GM12878 (cell line): ENCODE data around the gene DUSP8. TPM values are rescaled to one million over a fixed set of nuclear protein-coding genes. Genes with fewer than 3 reads are reported as not detected.

Source experiments
- ATAC-seq: fragments of 200-7000 bp; cut with Tn5 transposase; 3 replicates; pipeline ENCODE4 v1.9.1; 2020; ENCODE audit warnings: mild to moderate bottlenecking, moderate library complexity
- BruUV-seq: library from RNA; stranded (reverse); fragments of 400-500 nt; replicated peaks from 2 replicates; lab custom pipeline; 2021; lab: Mats Ljungman, UMichigan
- CTCF ChIA-PET: fragments of 300-600 bp; sonication (Branson Sonifier 250); formaldehyde crosslinking; extraction: SDS; loops from one replicate; lab custom pipeline; 2021; ENCODE audit warnings: inconsistent platforms; lab: Yijun Ruan, JAX
- POLR2A ChIA-PET: fragments of 350-600 bp; formaldehyde crosslinking; extraction: SDS; loops from one replicate; lab custom pipeline; 2021; ENCODE audit warnings: inconsistent platforms; lab: Charles Lee
- RAD21 ChIA-PET: fragments of 300-600 bp; sonication (Branson Sonifier 250); formaldehyde crosslinking; loops from one replicate; lab custom pipeline; 2023; ENCODE audit warnings: antibody characterized with exemption; ENCODE audit not compliant: unreplicated experiment; lab: Charles Lee
- SMC1A ChIA-PET: fragments of 300-600 bp; sonication (Branson Sonifier 250); formaldehyde crosslinking; loops from one replicate; lab custom pipeline; 2023; ENCODE audit not compliant: unreplicated experiment, uncharacterized antibody; lab: Charles Lee
- DNase-seq: peaks from one replicate; pipeline ENCODE4 v3.0.0-alpha.2; 2011; ENCODE audit warnings: low read depth, low spot score
- FAIRE-seq: peaks from 3 replicates; lab custom pipeline; 2011; peaks lifted over from hg19 to GRCh38; lab: Jason Lieb, UNC
- H2AFZ ChIP-seq: 2 replicates; pipeline ENCODE4 v1.6.0; 2011; ENCODE audit warnings: low read depth, low read length, control low read depth; ENCODE audit not compliant: control insufficient read depth
- H3K27ac ChIP-seq: 2 replicates; pipeline ENCODE4 v1.5.1; 2011; ENCODE audit warnings: control low read depth; ENCODE audit not compliant: control insufficient read depth, insufficient read depth
- H3K27me3 ChIP-seq, 2 experiments: replicated peaks in 1 of 2; 2 replicates each; pipeline versions ENCODE4 v1.6.0 to v1.6.1; 2011; ENCODE audit warnings: low read length in 1 of 2; ENCODE audit not compliant: control insufficient read depth in 2 of 2, insufficient read depth in 2 of 2
- H3K36me3 ChIP-seq, 2 experiments: 2 replicates each; pipeline ENCODE4 v1.5.1; 2011; ENCODE audit warnings: low read length in 1 of 2; ENCODE audit not compliant: control insufficient read depth in 2 of 2, insufficient read depth in 2 of 2
- H3K4me1 ChIP-seq: 2 replicates; pipeline ENCODE4 v1.6.1; 2011; ENCODE audit warnings: mild to moderate bottlenecking, low read length, moderate library complexity, mixed read lengths; ENCODE audit not compliant: control insufficient read depth, insufficient read depth
- H3K4me2 ChIP-seq: 2 replicates; pipeline ENCODE4 v1.6.0; 2011; ENCODE audit warnings: control low read depth; ENCODE audit not compliant: control insufficient read depth, insufficient read depth
- H3K4me3 ChIP-seq: fragments of 200-600 bp; sonication (generic); 2 replicates; pipeline ENCODE4 v1.5.1; 2016
- H3K79me2 ChIP-seq: 2 replicates; pipeline ENCODE4 v1.6.0; 2011; ENCODE audit warnings: low read length; ENCODE audit not compliant: control insufficient read depth, insufficient read depth
- H3K9ac ChIP-seq: 2 replicates; pipeline ENCODE4 v1.8.0; 2011; ENCODE audit warnings: low read length, control low read depth, mixed read lengths; ENCODE audit not compliant: control insufficient read depth, insufficient read depth
- H3K9me3 ChIP-seq: replicated peaks from 3 replicates; pipeline ENCODE4 v1.5.1; 2011; ENCODE audit warnings: mild to moderate bottlenecking, low read length; ENCODE audit not compliant: control insufficient read depth, insufficient read depth
- H4K20me1 ChIP-seq: 2 replicates; pipeline ENCODE4 v1.6.0; 2011; ENCODE audit not compliant: control insufficient read depth, insufficient read depth
- CHD1 ChIP-seq: IDR thresholded peaks from 2 replicates; pipeline ENCODE4 v1.6.1; 2012; ENCODE audit warnings: low read depth, low read length, improper control_type of control experiment
- CREB1 ChIP-seq: IDR thresholded peaks from 2 replicates; pipeline ENCODE4 v1.6.1; 2012; ENCODE audit warnings: low read depth, mild to moderate bottlenecking, inconsistent platforms
- EED ChIP-seq: sonication (generic); IDR thresholded peaks from 2 replicates; pipeline ENCODE4 v1.6.1; 2016; ENCODE audit warnings: antibody characterized with exemption, low read depth
- HDAC6 ChIP-seq: fragments of 200-600 bp; sonication (generic); IDR thresholded peaks from one replicate; pipeline ENCODE4 v1.8.0; 2017; ENCODE audit warnings: antibody characterized with exemption; ENCODE audit not compliant: unreplicated experiment
- JUNB ChIP-seq: IDR thresholded peaks from 2 replicates; pipeline ENCODE4 v1.6.1; 2016; ENCODE audit warnings: antibody characterized with exemption, mild to moderate bottlenecking
- NFYA ChIP-seq: IDR thresholded peaks from 2 replicates; pipeline ENCODE4 v1.6.1; 2011; ENCODE audit warnings: low read depth, mild to moderate bottlenecking, low read length, improper control_type of control experiment, borderline replicate concordance
- POLR2A ChIP-seq: IDR thresholded peaks from 2 replicates; pipeline ENCODE4 v1.6.1; 2011; ENCODE audit warnings: low read depth, mild to moderate bottlenecking, low read length
- SIX5 ChIP-seq: IDR thresholded peaks from 2 replicates; pipeline ENCODE4 v1.6.1; 2011; ENCODE audit warnings: mild to moderate bottlenecking, low read depth, low read length, moderate library complexity; ENCODE audit not compliant: severe bottlenecking
- SMAD5 ChIP-seq: IDR thresholded peaks from 2 replicates; pipeline ENCODE4 v1.6.1; 2016; ENCODE audit warnings: antibody characterized with exemption, low read depth
- SUPT20H ChIP-seq: IDR thresholded peaks from 2 replicates; pipeline ENCODE4 v1.6.1; 2011; ENCODE audit warnings: low read depth, mild to moderate bottlenecking, low read length, moderate library complexity, borderline replicate concordance; ENCODE audit not compliant: control insufficient read depth
- SUZ12 ChIP-seq: fragments of 200-600 bp; sonication (generic); IDR thresholded peaks from one replicate; pipeline ENCODE4 v1.6.1; 2018; ENCODE audit warnings: antibody characterized with exemption, mild to moderate bottlenecking; ENCODE audit not compliant: unreplicated experiment
- WRNIP1 ChIP-seq: IDR thresholded peaks from 2 replicates; pipeline ENCODE4 v1.6.1; 2011; ENCODE audit warnings: low read depth, low read length, improper control_type of control experiment, borderline replicate concordance
- YBX1 ChIP-seq: fragments of 450-650 bp; IDR thresholded peaks from 2 replicates; pipeline ENCODE4 v1.6.1; 2016; ENCODE audit warnings: antibody characterized with exemption
- WGBS: methylation state at CpG from one replicate; pipeline ENCODE4 v1.1.6; 2016; ENCODE audit warnings: low lambda C conversion rate; ENCODE audit not compliant: insufficient replicate concordance, insufficient coverage; ENCODE audit errors: missing lambda C conversion rate; 5-methylcytosine and 5-hydroxymethylcytosine counted together
- in situ Hi-C: fragments of 300-500 bp; cut with MboI; formaldehyde crosslinking; loops from 9 replicates; pipeline ENCODE4 v1.14.3; 2018; ENCODE audit warnings: mixed read lengths
- intact Hi-C: fragments of 100-400 bp; cut with micrococcal nuclease; formaldehyde crosslinking; loops from one replicate; pipeline ENCODE4 v1.14.2; 2022; ENCODE audit not compliant: unreplicated experiment
- polyA plus RNA-seq, 11 experiments: library from polyadenylated mRNA; depleted of rRNA in 4 of 11; unstranded in 6 of 11; stranded (reverse) in 5 of 11; fragments of >200 nt; fragmentation: Nextera tagmentation in 4 of 11; fragmentation: Illumina TruSeq in 1 of 11; extraction: Ambion mirVana in 4 of 11; extraction: Trizol in 1 of 11; gene quantifications; 1 replicate in 1 of 11; 2 replicates in 10 of 11; pipeline versions ENCODE4 v1.2.1 to v1.2.3, GENCODE V29; 2011 to 2016; ENCODE audit warnings: inconsistent platforms in 2 of 11, missing spikeins in 2 of 11, low read depth in 1 of 11
- total RNA-seq, 4 experiments: library from RNA; depleted of rRNA in 3 of 4; stranded (reverse); fragments of >200 nt in 3 of 4; fragmentation: Illumina TruSeq in 1 of 4; extraction: Trizol in 1 of 4; gene quantifications; 2 replicates each; pipeline versions ENCODE4 v1.2.1 to v1.2.3, GENCODE V29; 2013 to 2021
- TF ChIP-seq, protein P1 (sequence below): fragments of 450-650 bp; IDR thresholded peaks from 2 replicates; pipeline ENCODE4 v1.6.1; 2017; ENCODE audit warnings: mild to moderate bottlenecking
- TF ChIP-seq, protein P2 (sequence below): IDR thresholded peaks from 2 replicates; pipeline ENCODE4 v1.6.1; 2011; ENCODE audit warnings: borderline replicate concordance, low read depth, mild to moderate bottlenecking, moderate library complexity, low read length; ENCODE audit not compliant: insufficient read depth, poor library complexity, severe bottlenecking
- TF ChIP-seq, protein P3 (sequence below), 3 experiments: IDR thresholded peaks in 2 of 3; conservative IDR thresholded peaks in 1 of 3; 2 replicates each; pipeline ENCODE4 v1.5.1; 2011; ENCODE audit warnings: low read depth in 3 of 3, low read length in 3 of 3, mild to moderate bottlenecking in 3 of 3, control low read depth in 2 of 3, moderate library complexity in 2 of 3, inconsistent platforms in 1 of 3, mixed read lengths in 1 of 3; ENCODE audit not compliant: control insufficient read depth in 2 of 3, insufficient read depth in 1 of 3; ENCODE audit errors: extremely low read depth in 1 of 3
- TF ChIP-seq, protein P4 (sequence below): fragments of 150-350 bp; IDR thresholded peaks from 2 replicates; pipeline ENCODE4 v1.6.1; 2016; ENCODE audit warnings: low read depth, low read length

Gene DUSP8
- total and polyA plus RNA-seq, 10 of the 15 experiments (the other 5 are each of a cell fraction or from before 2014, with no cell fraction given): 0.04 to 1.7 (median 0.26) TPM; not detected in 6

DNA sequence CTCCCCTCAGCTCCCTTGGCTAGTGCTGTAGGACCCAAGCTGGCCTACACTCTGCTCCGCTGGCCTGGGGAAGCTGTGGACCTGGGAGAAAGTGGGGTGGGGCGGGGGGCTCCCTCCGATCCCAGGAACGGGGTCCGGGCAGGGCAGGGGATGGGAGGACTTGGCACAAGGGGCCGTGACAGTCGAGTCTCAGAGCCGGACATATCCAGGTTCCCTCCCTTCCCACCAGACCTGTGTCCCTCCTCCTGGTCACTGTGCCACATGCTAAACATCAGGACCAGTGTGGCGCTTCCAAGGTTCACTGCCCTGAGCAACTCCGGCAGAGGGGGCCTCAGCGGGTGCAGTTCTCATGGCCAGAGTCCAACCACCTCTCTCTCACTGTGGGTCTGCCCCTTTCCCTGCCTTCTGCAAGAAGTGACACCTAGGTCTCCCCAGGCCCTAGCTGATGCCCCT is 2.0 kb downstream of the DUSP8 start:
- Histone ChIP-seq H3K27me3 (peaks cover 3 to 10% of the 10 kb centered on the region in 2 experiments; a peak in 3 of 4 replicates), H3K4me2 (no peak overlapping the region), H3K79me2 (no peaks in the 10 kb centered on the region), H3K4me3 (no peak overlapping the region), H3K9me3 (no peaks in the 10 kb centered on the region)
- POLR2A ChIA-PET: no interaction called here
- CTCF ChIA-PET: no interaction called here
- FAIRE-seq (no peak), ATAC-seq (no peak)
- SMC1A ChIA-PET: no interaction called here
- 78% methylated on average over 11 of the region's 11 CpGs for WGBS
- in situ Hi-C loops: no loop called here
- no TSS peak for BruUV-seq
- TF ChIP-seq CHD1 (no peak), JUNB (no peak), SUZ12 (no peak), POLR2A (no peak), YBX1 (no peak), EED (no peak), SIX5 (no peak), SMAD5 (no peak), NFYA (no peak), SUPT20H (no peak), CREB1 (no peak), WRNIP1 (no peak), HDAC6 (no peak)
- TF ChIP-seq, protein P1, sequence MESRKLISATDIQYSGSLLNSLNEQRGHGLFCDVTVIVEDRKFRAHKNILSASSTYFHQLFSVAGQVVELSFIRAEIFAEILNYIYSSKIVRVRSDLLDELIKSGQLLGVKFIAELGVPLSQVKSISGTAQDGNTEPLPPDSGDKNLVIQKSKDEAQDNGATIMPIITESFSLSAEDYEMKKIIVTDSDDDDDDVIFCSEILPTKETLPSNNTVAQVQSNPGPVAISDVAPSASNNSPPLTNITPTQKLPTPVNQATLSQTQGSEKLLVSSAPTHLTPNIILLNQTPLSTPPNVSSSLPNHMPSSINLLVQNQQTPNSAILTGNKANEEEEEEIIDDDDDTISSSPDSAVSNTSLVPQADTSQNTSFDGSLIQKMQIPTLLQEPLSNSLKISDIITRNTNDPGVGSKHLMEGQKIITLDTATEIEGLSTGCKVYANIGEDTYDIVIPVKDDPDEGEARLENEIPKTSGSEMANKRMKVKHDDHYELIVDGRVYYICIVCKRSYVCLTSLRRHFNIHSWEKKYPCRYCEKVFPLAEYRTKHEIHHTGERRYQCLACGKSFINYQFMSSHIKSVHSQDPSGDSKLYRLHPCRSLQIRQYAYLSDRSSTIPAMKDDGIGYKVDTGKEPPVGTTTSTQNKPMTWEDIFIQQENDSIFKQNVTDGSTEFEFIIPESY: no peak
- TF ChIP-seq, protein P2, sequence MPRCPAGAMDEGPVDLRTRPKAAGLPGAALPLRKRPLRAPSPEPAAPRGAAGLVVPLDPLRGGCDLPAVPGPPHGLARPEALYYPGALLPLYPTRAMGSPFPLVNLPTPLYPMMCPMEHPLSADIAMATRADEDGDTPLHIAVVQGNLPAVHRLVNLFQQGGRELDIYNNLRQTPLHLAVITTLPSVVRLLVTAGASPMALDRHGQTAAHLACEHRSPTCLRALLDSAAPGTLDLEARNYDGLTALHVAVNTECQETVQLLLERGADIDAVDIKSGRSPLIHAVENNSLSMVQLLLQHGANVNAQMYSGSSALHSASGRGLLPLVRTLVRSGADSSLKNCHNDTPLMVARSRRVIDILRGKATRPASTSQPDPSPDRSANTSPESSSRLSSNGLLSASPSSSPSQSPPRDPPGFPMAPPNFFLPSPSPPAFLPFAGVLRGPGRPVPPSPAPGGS: no peak
- TF ChIP-seq, protein P3, sequence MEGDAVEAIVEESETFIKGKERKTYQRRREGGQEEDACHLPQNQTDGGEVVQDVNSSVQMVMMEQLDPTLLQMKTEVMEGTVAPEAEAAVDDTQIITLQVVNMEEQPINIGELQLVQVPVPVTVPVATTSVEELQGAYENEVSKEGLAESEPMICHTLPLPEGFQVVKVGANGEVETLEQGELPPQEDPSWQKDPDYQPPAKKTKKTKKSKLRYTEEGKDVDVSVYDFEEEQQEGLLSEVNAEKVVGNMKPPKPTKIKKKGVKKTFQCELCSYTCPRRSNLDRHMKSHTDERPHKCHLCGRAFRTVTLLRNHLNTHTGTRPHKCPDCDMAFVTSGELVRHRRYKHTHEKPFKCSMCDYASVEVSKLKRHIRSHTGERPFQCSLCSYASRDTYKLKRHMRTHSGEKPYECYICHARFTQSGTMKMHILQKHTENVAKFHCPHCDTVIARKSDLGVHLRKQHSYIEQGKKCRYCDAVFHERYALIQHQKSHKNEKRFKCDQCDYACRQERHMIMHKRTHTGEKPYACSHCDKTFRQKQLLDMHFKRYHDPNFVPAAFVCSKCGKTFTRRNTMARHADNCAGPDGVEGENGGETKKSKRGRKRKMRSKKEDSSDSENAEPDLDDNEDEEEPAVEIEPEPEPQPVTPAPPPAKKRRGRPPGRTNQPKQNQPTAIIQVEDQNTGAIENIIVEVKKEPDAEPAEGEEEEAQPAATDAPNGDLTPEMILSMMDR (IDR thresholded peaks at IDR 0.05 in 2 of 3, conservative IDR thresholded peaks at IDR 0.05 in 1 of 3; ENCODE audit: control insufficient read depth in 2 of 3, extremely low read depth in 1 of 3, insufficient read depth in 1 of 3, low read depth in 3 of 3, low read length in 3 of 3): no peak
- TF ChIP-seq, protein P4, sequence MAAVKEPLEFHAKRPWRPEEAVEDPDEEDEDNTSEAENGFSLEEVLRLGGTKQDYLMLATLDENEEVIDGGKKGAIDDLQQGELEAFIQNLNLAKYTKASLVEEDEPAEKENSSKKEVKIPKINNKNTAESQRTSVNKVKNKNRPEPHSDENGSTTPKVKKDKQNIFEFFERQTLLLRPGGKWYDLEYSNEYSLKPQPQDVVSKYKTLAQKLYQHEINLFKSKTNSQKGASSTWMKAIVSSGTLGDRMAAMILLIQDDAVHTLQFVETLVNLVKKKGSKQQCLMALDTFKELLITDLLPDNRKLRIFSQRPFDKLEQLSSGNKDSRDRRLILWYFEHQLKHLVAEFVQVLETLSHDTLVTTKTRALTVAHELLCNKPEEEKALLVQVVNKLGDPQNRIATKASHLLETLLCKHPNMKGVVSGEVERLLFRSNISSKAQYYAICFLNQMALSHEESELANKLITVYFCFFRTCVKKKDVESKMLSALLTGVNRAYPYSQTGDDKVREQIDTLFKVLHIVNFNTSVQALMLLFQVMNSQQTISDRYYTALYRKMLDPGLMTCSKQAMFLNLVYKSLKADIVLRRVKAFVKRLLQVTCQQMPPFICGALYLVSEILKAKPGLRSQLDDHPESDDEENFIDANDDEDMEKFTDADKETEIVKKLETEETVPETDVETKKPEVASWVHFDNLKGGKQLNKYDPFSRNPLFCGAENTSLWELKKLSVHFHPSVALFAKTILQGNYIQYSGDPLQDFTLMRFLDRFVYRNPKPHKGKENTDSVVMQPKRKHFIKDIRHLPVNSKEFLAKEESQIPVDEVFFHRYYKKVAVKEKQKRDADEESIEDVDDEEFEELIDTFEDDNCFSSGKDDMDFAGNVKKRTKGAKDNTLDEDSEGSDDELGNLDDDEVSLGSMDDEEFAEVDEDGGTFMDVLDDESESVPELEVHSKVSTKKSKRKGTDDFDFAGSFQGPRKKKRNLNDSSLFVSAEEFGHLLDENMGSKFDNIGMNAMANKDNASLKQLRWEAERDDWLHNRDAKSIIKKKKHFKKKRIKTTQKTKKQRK: no peak
- TF ChIP-seq, all 136 proteins: peak for 0
- no peaks in the 10 kb centered on the region for H3K4me1 ChIP-seq
- RAD21 ChIA-PET: no interaction called here
- intact Hi-C loops: loop anchor here (10.0 kb wide), 2 partner anchors 265 to 455 kb away; partner anchors contain the start of gene TOLLIP
- no peak overlapping the region for H3K9ac ChIP-seq
- no peaks in the 10 kb centered on the region for H4K20me1 ChIP-seq
- no peak for DNase-seq
- no peak overlapping the region for H2AFZ ChIP-seq
- no peak overlapping the region for H3K27ac ChIP-seq
- H3K36me3 ChIP-seq: no peaks in the 10 kb centered on the region
